LoVo (cell line): ENCODE measurements around the gene ENOX2.

Experiments used
- DNase-seq: peaks from one replicate; pipeline ENCODE4 v3.0.0-alpha.2; 2016; ENCODE audit warnings: low spot score

ENOX2 gene

GRCh38 chrX:130696542-130696941, 206.5 kb downstream of the ENOX2 start:
- DNase-seq, result no peak

DNA sequence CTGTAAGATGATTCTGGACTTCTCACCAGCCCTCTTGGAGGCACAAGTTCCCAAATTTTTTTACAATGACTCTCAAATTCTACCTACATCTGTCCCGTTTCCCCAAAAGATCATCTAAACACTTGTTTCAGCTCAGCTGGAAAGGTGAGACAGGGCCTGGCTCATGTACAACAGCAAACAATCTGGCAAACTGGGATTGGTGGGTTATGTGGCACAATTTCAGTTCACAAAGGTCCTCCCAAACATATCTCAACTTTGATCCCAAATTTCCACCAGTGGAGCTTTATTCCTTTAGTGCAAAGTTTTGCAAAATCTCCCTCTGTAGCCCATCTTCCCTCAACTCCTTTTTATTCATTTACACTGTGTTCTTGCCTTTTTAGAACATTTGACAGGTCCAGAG, 207.1 kb downstream of the ENOX2 start:
- DNase-seq, result no peak

DNA sequence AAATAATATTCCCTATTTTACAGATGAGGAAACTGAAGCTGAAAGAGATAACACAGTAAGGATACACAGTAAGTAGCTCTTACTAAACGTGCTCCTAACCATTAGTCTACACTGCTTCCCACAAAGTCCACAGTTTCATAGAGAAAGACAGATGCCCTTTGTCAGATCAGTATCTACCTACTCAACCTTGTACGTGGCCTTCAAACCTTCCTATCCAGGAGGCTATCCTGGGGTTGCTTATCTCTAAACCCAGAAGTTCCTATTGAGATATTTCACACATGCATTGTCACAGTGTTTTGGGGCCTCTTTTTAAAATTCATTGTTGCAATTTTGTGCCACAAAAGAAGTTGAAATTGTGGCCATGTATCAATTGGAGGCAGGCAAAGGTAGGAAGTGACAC, 208.0 kb downstream of the ENOX2 start:
- DNase-seq, result no peak

DNA sequence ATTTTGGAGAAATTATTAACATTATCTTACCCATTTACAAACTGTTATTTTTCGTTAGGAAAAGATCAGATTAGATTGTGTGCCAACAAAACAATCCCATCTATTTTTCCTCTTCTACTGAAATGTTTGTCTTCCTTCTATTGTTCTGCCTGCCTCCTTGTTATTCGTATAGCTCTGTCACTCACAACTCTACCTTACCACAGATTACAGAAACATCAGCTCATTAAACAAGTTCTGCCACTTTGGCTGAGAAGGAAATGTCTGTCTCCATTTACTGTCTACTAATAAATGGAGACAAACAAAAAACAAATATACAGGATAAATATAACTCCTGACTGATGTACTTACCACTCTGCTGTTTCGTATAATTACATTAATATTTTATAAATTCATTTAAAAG, 211.4 kb downstream of the ENOX2 start:
- DNase-seq, result no peak

- no peak for DNase-seq
These were observed 214.6 kb downstream of the ENOX2 start for GRCh38 chrX:130688360-130688759.

GRCh38 chrX:130682990-130683389, 220.0 kb downstream of the ENOX2 start:
- no peak for DNase-seq

GRCh38 chrX:130680164-130681035, 222.6 kb downstream of the ENOX2 start:
- DNase-seq, result no peak

DNA sequence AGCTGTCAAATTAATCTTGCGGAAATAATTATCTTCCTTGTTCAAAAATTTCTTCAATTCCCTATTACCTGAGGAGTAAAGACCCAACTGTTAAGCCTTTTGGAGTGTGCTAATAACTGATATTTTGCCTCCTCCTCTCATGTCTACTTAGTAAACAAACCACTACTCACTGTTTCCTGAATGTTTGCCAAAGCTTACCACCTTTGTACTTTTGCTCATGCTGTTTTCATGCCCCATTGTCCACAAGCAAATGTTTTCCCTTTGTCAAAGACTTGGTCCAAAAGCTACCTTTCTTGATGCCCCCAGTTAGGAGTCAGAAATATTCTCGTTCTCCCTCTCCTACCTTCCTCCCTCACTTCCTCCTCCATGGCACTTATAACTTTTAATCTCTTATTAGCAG, 226.1 kb downstream of the ENOX2 start:
- no peak for DNase-seq

DNA sequence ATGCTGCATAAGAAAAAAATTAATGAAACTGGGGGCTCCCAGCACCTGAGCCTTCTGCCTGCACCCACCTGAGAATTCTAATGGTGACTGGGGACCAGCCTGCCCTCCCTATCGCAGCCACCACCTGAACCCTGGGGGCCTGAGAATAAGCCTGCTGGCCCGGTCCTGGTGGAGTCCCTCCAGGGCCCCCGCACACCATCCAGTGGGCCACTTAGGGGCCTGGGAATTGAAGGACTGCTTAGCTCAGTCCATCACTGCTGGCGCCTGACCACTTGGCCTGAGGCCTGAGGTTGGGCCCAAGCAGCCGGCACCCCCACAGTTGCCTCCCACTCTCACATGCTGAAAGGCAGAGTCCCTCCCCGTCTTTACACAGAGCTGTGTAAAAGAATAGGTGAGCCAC, 230.8 kb downstream of the ENOX2 start:
- no peak for DNase-seq

DNA sequence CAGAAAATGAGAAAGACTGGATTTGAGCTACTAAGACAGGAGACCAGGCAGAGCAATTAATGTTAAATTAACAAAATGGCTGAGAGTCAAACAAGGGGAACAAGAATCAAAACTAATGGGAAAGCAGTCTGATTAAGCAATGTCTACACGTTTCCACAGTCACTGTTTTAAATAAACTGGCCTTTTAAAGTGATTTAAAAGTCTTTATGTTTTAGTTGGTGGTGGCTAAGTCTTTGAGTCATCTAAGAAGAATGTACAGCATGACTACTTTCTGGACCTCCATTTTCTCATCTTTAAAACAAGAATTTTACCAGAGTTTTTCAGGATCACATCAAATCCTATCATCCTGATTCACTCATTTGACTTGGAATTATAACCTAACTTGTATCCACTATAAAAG, 233.8 kb downstream of the ENOX2 start:
- no peak for DNase-seq

- DNase-seq, result no peak
These were observed 237.7 kb downstream of the ENOX2 start for GRCh38 chrX:130665263-130665662.

- DNase-seq, result no peak
These were observed 244.7 kb downstream of the ENOX2 start for GRCh38 chrX:130658310-130658709.

DNA sequence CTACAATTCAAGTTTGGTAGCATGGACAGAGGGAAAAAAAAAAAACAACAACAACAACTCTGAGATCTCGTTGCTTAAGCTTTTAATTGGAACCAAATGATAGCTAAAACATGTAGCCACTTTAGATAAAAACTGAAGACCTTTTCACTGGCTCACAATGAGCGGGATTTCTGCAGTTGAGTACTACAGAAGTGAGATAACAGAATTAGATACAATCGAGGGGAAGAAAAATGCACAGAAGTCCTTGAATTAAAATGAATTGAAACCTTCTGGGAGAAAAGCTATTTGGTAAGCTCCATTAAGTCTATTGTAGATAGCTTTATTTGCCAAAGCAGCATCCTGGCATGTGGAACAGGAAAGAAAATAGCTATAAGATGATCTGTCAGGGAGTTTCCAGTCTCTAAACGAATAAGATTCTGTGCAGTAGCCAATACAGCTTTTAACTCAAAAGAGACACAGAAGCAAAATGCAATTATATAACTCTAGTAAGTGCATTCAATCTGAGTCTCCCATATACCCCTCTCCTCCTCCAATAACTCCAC, 248.5 kb downstream of the ENOX2 start:
- no peak for DNase-seq

DNA sequence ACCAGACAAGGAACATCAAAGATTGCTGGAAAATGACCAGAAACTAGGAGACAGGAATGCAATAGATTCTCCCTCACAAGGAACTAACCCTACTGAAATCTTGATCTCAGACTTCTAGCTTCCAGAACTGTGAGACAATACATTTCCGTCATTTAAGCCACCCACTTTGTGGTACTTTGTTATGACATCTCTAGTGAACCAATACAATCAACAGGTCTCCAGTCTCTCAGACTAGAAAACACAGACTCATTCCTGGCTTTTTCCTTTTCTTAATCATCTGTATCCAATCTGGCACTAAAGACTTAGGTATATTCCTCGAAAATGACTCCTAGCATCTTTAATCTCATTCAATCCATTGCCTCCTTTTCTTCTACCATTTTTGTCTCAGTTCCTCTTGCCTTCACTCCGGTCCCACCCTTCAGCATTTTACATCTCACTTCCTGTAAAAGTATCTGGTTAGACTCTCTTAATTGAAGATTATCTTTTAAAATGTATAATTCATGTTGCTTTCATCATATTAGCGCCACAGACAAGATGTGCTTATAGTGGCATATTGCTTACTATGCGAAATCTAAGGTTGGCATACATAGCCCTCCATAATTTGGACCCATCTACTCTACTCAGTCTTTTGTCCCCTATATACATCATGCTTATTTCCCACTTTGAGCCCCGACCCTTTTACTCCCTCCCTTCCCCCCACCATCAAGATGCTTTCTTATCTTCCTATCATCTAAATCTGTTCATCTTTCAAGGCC, 250.0 kb downstream of the ENOX2 start:
- no peak for DNase-seq

- DNase-seq, result no peak
These were observed 253.3 kb downstream of the ENOX2 start for GRCh38 chrX:130649738-130650137.

DNA sequence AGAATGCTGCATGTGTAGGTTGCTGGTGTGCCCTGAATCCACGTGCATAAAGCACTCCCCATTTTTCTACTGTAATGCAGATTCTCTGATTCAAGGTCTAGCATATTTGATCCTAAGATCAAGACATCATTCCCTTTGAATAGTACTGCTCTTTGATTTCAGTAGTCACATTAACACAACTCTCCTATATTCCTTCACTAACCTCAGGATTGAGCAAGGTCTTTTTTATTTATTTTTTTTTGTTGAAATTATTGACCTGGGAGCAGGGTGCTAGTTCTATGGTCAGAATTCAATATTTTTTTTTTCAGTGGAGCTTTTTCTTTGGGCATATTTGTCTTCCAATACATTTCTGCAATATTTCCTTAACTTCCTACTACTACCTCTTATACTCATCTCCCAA, 255.5 kb downstream of the ENOX2 start:
- DNase-seq, result no peak

DNA sequence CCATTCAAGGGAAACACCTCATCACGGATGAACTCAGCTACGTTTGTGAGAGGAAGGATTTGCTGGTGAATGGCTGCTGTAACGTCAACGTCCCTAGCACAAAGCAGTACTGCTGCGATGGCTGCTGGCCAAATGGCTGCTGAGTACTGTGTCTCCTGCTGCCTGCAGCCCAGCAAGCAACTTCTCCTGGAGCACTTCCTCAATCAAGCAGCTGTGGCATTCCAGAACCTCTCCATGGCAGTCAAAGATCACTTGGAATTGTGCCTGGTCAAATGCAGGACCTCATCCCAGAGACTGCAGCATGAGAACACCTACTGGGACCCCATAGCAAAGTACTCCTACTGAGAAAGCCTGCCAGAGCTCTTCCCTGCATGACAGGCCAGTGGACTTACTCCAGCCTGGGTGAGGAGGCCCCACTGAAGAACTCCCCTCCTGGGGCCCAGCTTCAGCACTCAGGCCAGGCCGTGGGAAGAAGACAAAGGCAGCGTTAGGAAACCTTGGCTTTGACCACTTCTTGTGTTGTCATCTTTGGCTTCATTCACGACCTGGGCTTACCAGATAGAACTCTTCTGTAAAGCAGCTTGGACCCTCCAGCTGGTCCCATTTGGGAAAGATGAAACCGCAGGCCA, 256.9 kb downstream of the ENOX2 start:
- DNase-seq, result no peak

GRCh38 chrX:130637591-130637990, 265.4 kb downstream of the ENOX2 start:
- DNase-seq, result no peak

- DNase-seq, result no peak
These were observed 266.7 kb downstream of the ENOX2 start for GRCh38 chrX:130636277-130636676.

GRCh38 chrX:130631011-130631410, 272.0 kb downstream of the ENOX2 start:
- no peak for DNase-seq

- DNase-seq, result no peak
These were observed 274.5 kb downstream of the ENOX2 start for GRCh38 chrX:130628516-130628915.

DNA sequence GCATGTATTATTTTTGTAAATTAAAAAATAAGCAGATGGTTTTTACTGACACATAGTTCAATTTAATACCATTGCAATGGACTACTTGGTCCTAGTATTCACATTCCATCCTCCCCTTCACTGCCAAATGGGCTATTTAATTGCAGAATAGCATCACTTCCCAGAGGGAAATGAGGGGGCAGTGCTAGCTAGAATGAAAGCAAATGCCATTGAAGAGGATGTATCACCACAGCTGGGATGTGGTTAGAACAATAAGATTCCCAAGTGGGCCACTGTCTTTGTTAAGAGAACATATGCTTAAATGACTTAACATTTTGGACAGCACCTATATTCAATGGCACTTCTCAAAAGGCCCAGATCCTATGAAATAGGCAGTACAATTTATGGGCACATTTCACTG, 276.5 kb downstream of the ENOX2 start:
- no peak for DNase-seq

DNA sequence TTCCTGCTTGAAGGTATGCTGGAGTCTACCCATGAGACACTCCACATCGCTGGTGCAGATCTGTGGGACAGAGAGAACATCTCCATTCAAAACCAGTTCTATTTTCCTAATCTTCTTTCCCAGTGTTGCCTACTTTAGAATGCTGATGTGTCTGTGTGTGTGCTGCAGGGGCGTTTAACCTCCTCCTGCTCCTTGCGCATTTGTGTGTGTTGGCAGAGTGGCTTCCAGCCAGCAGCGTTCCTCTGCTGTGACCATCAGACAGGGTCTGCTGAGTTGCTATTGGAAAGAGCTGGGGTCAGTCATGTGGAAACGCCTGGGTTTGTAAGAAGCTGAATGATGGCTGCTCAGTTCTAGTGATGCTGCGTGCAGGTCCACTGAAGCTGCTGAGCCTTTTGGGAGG, 277.6 kb downstream of the ENOX2 start:
- DNase-seq, result no peak
